NCI-H1092 treated with DMSO at 0.1 percent for 48 hours (cell line): ENCODE measurements around the gene THRB.

Experiments used
- DNase-seq: peaks from one replicate; lab custom pipeline; 2025; lab: John Stamatoyannopoulos, UW

The THRB gene

DNA sequence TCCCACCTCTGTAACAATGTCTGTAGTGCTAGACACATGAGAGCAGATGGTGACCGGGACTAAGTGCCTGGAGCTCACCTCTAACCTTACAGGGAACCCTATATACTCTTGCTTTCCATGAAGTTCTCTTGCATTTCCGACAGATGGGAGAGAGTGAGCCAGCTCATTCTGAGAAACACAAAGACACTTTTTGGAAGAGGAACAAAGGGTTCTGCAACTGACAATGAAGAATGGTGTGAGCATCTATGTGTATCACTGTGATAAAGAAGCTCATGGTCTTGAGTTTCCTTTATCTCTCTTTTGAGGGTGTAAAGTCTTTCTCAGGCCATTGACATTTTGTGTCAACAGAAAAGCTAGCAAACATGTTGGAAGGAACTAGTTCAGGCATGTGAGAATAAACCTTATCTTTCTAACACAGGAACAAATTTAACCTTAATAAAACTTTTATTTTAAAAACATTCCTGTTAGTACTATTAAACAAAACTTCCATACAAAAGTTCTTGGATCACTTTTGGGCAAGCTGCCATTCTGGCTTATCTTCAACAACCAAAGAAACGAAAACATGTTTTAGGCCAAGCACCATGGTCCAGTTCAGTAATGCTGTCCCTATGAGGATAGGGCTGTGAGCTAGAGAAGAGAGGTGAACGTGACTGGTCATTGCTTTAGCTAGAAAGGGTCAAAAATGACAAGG, 142.7 kb downstream of the THRB start:
- DNase-seq = no peak

DNA sequence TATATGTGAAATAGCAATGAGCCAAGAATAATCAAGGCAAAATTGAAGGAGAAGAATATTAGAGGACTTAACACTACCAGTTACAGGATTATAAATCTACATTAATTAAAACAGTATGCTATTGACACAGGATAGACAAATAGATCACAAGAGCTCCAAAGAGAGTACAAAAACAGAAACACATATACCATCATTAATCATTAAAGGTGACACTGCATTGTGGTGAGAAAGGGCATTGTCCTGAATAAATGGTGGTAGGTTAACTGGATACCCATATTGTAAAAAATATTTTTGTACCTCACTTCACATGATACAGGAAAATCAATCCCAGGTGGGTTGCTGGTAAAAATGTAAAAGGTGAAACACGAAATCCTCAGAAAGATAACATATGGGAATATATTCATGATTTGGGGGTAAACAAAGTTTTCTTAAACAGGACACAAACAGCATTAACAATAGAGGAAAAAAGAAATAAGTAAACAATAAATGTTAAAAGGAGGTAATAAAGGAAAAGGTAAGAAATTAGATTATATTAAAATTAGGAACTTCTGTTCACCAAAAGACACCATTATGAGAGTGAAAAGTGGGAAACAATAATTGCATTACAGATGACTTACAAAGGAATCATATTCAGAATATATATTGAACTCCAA, 145.2 kb downstream of the THRB start:
- no peak for DNase-seq

DNA sequence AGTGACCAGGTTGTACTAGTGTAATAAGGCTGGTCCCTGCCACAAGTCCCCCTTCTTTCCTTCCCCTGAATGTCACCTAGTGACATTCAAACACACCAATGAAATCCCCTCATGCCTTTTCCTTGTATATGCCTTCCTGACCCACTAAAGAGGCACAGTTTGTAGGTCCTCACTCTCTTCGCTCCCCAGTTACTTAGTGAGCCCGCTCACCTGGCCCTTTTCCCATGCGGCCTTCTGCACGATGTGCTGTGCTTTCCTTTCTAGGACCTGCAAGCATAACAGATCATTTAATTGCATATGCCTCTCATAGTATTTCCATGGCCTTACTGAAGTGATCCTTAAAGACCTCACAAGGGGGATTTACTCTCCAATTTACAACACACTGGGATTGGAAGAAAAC, 146.3 kb downstream of the THRB start:
- DNase-seq = no peak

DNA sequence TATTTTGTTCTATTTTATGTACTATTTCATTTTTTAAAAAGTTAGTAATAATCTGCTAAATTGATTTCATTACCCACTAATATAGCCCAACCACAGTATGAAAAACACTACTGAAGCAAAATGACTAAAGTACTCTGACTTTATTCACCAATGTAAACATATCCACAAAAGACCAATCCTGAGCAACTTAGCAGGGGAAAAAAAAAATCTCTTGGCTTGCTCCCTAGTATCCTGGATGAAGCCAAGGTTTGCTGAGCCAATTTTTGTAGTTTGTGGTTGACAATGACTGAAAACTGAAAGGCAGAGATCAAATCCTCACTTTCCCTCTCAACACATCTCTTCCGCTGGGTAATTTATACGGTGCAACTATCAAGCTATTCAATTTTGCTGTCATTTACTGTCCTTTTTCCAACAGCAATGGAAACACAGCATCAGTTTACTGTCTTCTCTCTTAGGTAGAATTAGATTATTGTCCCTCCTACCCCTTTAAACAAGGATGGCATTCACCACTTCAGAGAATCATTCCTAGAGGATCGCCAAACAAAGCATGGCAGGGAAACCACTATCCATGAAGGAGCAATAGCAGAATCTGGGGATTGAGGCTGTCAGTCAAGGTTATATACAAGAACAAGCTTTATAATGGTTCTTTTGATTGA, 149.7 kb downstream of the THRB start:
- DNase-seq = no peak

DNA sequence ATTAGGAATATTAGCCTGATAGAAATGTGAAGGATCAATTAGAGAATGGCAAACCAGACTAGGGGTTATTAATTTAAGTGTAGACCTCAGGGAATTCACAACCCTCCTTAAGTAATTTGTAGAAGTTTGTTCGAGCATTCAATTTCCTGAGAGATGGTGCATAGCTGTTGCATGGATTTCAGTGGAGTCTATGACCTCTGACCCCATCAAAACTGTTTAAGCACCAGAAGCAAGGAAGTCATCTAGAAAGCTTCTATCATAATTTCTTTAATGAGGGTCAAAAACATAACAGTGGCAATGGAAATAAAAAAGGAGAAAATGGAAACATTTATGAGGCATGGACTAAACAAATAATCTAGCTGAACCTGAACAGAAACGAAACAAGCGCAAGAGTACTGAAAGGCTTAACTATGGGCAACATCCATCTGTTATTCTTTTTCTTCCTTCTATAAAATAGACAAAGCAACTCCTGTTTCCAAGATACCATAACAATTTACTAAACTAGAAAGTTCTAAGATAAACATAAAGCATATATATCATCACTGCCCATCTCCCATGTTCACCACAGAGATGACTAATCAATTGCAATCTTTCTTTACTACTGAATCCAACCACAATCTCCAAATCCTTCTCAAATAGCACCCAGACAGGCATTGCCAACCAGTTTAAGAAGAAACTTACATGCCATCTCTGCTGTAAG, 151.4 kb downstream of the THRB start:
- DNase-seq = no peak

DNA sequence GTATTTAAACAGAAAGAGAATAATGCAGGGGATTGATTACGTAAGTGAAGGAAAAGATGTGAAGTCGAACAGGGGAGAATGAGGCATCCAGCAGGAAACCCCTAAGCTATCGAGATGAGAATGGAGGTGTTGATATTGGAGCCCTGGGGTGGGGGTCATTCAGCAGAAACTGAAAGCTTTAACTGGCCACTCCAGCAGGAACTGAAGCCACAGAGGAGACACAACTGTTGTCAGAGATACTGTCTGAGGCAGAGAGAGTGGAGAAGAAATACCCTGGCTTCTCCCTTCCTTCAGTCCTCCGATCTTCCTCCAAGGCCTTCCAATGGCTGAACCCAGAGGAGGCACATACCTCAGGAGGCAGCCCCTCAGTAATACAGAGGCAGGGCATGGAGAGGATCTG, 152.4 kb downstream of the THRB start:
- DNase-seq = no peak

DNA sequence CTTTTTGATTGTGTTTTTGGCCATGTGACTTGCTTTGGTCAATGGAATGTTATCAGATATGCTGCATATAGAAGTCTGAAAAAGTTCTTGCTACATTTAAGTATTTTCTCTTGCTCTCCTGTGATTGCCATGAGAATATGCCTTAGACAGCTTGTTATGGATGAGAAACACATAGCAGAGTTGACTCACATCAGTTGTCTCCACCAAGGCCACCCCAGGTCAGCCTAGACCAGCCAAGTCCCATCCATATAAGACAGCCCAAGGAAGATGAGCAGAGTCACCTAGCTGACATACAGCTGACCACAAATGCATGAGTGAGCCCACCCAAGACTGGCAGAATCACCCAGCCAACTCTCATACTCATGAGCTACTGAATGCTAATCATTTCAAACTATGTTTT, 153.0 kb downstream of the THRB start:
- no peak for DNase-seq

DNA sequence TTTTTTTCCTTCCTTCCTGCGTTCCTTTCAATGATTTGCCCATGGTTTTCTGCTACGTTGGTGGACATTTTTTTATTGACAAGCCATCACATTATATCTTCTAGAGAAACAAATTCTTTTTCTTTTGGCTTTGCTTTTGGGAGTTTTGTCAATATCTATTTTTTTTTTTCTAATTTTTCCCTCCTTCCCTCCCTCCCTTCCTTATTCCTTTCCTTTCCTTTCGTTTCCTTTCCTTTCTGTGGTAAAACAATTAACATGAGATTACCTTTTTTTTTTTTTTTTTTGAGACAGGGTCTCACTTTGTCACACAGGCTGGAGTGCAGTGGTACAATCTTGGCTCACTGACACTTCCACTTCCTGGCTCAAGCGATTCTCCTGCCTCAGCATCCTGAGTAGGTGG, 153.7 kb downstream of the THRB start:
- DNase-seq = no peak

DNA sequence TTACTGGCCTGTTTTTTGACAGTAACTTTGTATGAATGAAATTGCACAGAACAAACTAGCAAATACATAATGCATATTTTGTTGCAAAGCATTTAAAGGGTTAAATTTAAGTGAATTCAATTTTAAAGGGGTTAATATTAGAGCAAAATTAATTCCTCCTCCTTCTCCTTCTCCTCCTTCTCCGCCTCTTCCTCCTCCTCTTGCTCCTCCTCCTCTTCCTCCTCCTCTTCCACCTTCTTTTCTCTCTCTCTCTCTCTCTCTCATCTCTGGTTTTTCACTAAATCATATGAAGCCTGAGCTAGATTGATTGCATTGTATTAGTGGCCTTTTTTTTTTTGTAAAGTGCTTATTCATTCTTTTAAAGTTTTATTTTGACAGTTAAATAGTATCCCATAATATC, 154.5 kb downstream of the THRB start:
- DNase-seq = no peak

DNA sequence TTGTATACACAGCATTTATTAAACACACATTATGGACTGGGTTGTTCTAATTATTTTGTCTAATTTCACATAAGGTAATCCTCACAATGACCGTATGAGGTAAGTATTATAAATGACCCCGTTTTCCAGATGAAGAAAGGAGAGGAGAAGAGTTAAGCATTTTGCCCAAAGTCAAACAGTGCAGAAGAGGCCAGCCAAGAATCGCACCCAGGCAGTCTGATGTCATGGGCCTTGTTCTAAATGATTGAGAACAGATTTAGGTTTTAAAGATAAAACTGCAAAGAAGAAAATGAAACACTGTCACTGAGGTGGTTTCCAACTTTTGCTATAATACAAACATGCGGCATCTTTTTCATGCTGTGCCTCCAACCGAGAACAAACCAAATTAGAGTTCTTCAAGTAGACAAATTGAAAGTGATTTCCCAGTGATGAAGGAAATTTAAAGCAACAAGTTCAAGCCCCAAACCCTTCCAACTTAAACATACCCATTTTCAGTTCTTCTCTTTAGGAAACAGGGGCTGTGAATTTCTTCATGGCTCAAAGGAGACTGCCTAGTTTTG, 155.3 kb downstream of the THRB start:
- no peak for DNase-seq

DNA sequence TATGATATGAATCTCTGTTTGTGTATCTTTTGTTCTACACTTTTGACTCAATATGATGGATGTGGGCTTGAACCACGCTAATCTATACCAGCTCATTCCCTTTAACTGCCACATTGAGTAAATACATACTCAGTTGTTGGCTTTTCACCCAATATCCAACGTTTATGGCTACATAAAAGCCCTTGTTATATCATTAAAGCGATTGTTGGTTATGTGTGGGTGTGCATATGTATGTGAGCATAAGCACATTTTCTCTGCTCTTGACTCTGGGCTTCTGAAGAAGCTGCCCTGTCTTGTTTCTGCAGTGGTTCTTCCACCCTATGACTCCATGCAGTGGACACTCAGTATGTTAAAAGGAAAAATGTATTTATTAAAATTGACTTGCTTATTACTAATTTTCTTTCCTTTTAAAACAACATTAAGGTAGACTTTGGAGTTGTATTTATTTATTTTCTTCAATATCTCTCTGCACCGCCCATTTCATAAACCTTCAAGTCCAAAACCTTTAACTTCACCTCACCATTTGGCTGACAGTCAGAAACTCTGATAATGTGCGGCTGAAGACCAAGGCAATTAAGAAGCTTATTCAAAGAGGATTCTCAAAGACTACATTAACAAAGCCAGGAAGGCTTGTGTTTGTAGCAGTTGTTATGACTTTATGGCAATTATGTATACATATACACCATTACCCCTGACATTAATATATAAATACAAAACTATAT, 156.1 kb downstream of the THRB start:
- DNase-seq = peak; percentile 1

DNA sequence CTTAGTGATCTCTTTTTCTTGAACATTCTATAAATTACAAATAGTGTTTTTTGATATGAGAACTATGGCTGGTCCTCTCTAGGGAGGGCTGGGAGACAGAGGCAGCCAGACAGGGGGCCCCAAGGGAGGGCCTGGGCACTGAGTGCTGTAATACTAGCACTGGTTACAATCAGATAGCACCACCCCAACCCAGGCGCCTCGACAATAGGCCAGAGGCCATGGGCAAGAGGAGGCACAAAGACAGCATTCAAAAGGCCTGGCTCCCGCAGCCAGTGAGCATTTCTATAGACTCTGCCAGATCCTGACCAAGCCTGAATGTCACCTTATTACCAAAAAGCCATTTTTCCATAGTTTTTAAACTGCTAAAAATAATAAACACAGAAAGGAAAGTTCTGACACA, 158.5 kb downstream of the THRB start:
- DNase-seq = no peak

DNA sequence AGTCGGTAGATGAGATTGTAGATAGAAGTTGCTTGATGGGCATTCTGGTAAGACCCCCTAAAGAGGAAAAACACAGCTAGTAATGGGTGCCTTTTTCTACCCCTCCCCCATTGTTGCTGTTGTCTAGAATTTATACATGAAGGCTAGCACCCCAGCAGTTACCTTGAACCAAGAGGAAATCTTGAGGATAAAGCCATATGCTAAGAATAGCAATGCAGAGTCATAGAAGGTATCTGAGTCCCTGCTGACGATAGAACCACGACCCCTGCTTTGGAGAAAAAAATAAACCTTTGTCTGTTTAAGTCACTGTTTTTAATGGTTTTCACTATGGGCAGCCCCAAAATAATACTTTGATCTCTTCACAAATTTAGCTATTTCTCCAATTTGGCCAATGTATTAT, 162.6 kb downstream of the THRB start:
- no peak for DNase-seq

DNA sequence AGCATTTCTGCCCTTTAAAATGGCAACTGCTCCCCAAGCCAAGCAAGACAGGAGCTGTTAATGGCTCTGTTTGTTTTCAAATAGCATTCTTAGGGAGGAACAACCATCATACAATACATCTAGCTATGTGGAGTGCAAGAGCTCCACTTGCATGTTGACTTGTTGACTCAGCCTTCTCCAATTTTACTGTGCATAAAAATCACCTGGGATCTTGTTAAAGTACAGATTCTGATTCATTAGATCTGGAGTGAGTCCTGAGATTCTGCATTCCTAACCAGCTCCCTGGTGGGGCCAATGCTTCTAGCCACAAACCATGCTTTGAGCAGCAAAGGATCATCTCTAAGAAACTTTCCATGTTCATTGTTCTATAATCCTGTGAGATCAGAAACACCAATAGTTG, 171.4 kb downstream of the THRB start:
- no peak for DNase-seq

DNA sequence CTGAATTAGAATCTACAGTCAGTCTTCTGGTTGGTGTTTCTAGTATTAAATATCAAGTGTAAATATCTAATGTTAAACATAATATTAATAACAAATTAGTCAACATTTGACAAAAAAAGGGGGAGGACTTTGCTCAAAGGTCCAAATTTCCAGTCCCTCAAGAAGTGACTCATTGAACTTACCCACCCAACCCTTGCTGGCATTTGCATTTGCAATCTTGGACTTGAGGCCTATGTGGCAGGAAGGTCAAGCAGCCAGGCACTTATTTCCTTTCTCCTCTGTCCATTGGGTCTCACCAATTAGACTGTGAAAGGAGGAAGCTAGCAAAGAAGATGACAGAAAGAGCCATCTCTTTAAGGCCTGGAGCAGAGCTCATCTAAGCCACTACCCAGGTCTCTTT, 174.0 kb downstream of the THRB start:
- DNase-seq = no peak

DNA sequence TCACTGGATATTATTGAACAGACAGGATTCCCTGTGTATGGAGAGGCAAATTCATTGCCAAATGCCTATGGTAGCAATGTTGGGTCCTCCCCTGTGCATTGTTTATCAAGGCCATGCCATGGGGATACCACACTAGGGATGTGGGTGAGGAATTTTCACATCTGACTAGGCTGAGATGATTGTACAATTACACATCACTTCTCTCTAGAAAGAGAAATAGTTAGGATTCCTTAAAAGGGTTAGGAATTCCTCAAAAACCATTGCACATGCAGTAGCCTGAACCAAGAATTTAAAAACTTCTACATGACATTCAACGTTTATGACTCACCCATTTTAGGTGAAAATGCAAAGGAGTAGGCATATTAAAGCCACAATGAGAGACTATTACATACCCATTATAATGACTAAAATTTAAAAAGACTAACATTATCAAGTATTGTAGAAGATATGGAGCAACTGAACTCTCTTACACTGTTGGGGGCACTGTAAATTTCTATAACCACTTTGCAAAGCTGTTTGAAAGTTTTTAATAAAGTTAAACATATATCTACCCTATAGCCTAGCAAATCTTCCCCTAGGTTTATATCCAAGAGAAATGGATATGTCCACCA, 175.9 kb downstream of the THRB start:
- no peak for DNase-seq

DNA sequence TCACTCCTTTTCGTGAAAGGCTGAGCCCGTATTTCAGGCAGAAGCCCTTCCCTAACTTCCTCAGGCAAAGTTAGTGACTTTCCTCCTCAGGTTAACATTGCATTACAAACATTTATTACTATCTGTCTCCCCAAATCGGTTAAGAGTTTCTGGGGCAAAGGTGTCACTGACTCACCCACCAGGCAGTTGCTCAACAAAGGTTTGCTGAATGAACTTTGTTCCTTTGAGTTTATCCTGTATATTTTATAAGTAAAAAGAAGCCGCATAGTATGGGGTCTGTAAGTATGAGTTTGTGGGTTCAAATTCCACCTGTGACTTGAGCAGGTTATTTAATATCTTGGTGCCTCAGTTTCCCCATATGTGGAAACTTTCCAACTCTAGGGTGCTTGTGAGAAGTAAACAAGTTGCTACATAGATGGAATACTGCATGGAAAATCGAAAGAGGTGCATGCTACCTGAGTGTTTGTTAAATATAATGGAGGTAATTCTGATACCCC, 177.7 kb downstream of the THRB start:
- no peak for DNase-seq

DNA sequence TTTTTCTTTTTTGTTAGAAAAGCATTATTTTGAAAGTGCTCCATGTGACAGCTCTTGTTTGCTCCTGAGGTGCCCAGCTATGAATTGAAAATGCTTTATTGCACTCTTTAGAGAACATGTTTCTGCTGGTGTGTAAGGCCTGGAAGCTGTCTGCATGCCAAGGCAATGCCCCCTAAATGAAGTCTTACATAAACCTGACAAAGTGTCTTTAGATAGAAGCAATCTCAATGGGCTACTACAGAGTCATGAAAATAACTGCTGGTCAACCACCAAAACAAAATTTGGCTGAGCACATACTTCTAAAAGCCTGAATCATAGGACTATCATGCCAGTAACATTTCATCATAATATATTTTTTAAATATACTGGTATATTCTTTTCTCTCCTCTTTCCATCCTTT, 178.7 kb downstream of the THRB start:
- DNase-seq = no peak

DNA sequence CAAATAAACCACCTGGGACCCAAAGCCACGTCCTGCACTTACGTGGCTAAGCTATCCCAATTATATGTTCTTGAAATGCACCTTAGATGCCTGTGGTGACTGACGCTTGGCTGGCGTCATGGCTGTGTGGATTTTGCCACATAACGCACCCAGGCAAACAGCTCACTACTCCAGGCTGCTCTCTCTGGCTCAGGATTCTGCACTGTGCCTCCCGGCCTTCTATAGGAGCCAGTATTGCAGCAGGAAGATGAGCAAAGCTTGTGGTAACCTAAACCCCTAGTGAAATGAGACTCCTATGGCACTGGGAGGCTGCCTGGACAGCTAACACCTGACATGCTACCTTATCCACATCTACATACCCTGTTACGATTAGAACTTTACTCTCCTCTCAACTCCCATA, 179.3 kb downstream of the THRB start:
- DNase-seq = no peak

DNA sequence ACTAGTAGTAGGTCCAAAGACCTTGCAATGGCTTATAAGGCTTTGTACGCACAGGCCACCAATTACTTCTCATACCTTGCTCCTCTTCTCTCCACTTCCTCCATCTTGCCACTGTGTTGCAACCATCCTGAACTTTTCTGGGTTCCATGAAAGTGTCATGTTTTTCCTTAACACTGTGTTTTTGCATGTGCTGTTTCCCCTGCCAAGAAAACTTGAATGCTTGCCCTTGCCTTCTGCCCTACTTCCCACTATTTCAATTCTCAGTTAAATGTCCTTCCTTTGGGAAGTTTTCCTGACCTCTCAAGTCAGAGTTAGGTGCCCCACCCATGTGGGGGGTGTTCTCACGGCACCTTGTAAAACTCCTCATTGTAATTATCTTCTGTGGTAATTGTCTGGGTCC, 182.8 kb downstream of the THRB start:
- DNase-seq = no peak

DNA sequence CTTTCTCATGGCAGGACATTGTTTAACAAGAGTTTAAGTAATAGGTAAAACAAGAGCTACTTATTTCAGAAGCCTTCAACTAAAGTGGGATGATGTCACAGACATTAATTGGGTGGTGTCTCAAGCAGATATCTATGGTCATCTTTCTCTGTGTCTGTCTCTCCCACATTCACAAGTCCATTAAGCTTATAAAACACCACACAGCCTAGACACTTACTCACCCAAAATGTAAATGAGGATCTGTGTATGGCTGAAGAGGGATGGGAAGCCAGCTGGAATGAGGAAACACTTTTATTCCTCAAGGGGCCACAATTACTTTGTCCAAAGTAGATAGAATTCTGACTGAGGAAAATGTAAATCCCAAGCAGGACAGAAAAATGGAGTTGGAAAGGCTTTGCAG, 183.8 kb downstream of the THRB start:
- DNase-seq = no peak
